T-cell (primary cell): ENCODE data around the gene CEP89. TPM values are rescaled to one million over a fixed set of nuclear protein-coding genes. Genes with fewer than 3 reads are reported as not detected.

Source experiments
- ATAC-seq, 4 experiments: fragments of 200-7000 bp in 3 of 4; fragments of 150-1000 bp in 1 of 4; cut with Tn5 transposase; replicated peaks in 1 of 4; 1 replicate in 3 of 4; 2 replicates in 1 of 4; pipeline ENCODE4 v1.10.0; 2021; ENCODE audit warnings: moderate library complexity in 3 of 4, mild to moderate bottlenecking in 2 of 4, moderate number of reproducible peaks in 1 of 4
- CTCF ChIA-PET, 2 donors: fragments of 300-600 bp; sonication (Branson Sonifier 250); formaldehyde crosslinking; loops; one replicate each; lab custom pipeline; 2022; ENCODE audit warnings: antibody characterized with exemption in 2 of 2; lab: Charles Lee
- POLR2A ChIA-PET, 2 donors: fragments of 300-600 bp; sonication (Branson Sonifier 250); formaldehyde crosslinking; loops; one replicate each; lab custom pipeline; 2022; ENCODE audit warnings: antibody characterized with exemption in 2 of 2; lab: Charles Lee
- DNase-seq, 35 experiments: peaks; one replicate each; pipeline versions ENCODE4 v3.0.0 to v3.0.0-alpha.2; 2013 to 2023
- H3K27ac ChIP-seq: one replicate; pipeline ENCODE4 v1.5.1; 2013; ENCODE audit warnings: low read length
- H3K27me3 ChIP-seq, 2 experiments: replicated peaks in 1 of 2; 1 replicate in 1 of 2; 2 replicates in 1 of 2; pipeline versions ENCODE4 v1.6.1 to v1.7.0; 2013; ENCODE audit warnings: low read length in 1 of 2, mixed read lengths in 1 of 2; ENCODE audit not compliant: control insufficient read depth in 2 of 2, insufficient read depth in 2 of 2; ENCODE audit errors: extremely low read depth in 1 of 2
- H3K36me3 ChIP-seq, 2 donors: 1 replicate in 1 of 2; 2 replicates in 1 of 2; pipeline versions ENCODE4 v1.6.1 to v1.7.0; 2013; ENCODE audit warnings: low read length in 1 of 2; ENCODE audit not compliant: control insufficient read depth in 2 of 2, insufficient read depth in 1 of 2; ENCODE audit errors: extremely low read depth in 1 of 2
- H3K4me1 ChIP-seq, 2 experiments: 1 replicate in 1 of 2; 2 replicates in 1 of 2; pipeline versions ENCODE4 v1.6.1 to v1.7.0; 2013; ENCODE audit warnings: low read length in 2 of 2, mixed read lengths in 1 of 2; ENCODE audit not compliant: insufficient read depth in 2 of 2, control insufficient read depth in 1 of 2; ENCODE audit errors: extremely low read depth in 1 of 2
- H3K4me3 ChIP-seq, 2 donors: 1 replicate in 1 of 2; 2 replicates in 1 of 2; pipeline versions ENCODE4 v1.5.1 to v1.7.0; 2013; ENCODE audit warnings: mild to moderate bottlenecking in 2 of 2, low read length in 1 of 2, moderate library complexity in 1 of 2; ENCODE audit not compliant: control insufficient read depth in 1 of 2; ENCODE audit errors: extremely low read depth in 1 of 2
- H3K9me3 ChIP-seq: 2 replicates; pipeline ENCODE4 v1.7.0; 2013
- H3K27ac Mint-ChIP-seq, 2 donors: one replicate each; pipeline ENCODE4 v1.8.0; 2020 to 2021; ENCODE audit warnings: mild to moderate bottlenecking in 2 of 2, mixed read lengths in 2 of 2
- H3K27me3 Mint-ChIP-seq, 2 donors: one replicate each; pipeline ENCODE4 v1.8.0; 2021 to 2022; ENCODE audit warnings: mixed read lengths in 2 of 2
- H3K36me3 Mint-ChIP-seq: one replicate; pipeline ENCODE4 v1.8.0; 2021; ENCODE audit warnings: mixed read lengths
- H3K4me1 Mint-ChIP-seq, 3 donors: one replicate each; pipeline ENCODE4 v1.8.0; 2020 to 2022; ENCODE audit warnings: mixed read lengths in 3 of 3, mild to moderate bottlenecking in 1 of 3
- H3K4me3 Mint-ChIP-seq, 3 donors: one replicate each; pipeline ENCODE4 v1.8.0; 2020 to 2022; ENCODE audit warnings: mild to moderate bottlenecking in 3 of 3, mixed read lengths in 3 of 3, moderate library complexity in 3 of 3
- H3K9me3 Mint-ChIP-seq, 3 donors: one replicate each; pipeline ENCODE4 v1.8.0; 2020 to 2022; ENCODE audit warnings: mixed read lengths in 3 of 3
- WGBS: methylation state at CpG from one replicate; pipeline ENCODE4 v1.1.5; 2013; ENCODE audit warnings: missing lambda C conversion rate; ENCODE audit not compliant: insufficient coverage; 5-methylcytosine and 5-hydroxymethylcytosine counted together
- total RNA-seq, 35 experiments: library from RNA in 6 of 35; stranded (reverse) in 6 of 35; fragments of 120-200 nt in 1 of 35; gene quantifications; one replicate each; pipeline versions ENCODE4 v1.2.1 to v1.2.4 and lab custom pipeline; 2013 to 2026

The CEP89 gene
- total RNA-seq, 5 donors from 2014 or later (not counting 1 experiment from before 2014, with no cell fraction given), result 8.1 to 19.9 (median 16.6) TPM

- ATAC-seq, result peak in 1 of 4 experiments; percentile 13
- Histone ChIP-seq H3K36me3 (peaks cover 4 to 14% of the 10 kb centered on the region in 2 donors), H3K27ac (no peak overlapping the region), H3K4me3 (no peak overlapping the region), H3K9me3 (no peaks in the 10 kb centered on the region), H3K27me3 (no peaks in the 10 kb centered on the region), H3K4me1 (no peaks in the 10 kb centered on the region)
- CTCF ChIA-PET, result no interaction called here
- H3K36me3 Mint-ChIP-seq, result peaks cover 45% of the 10 kb centered on the region
- no peak overlapping the region for H3K4me3 Mint-ChIP-seq
- H3K27me3 Mint-ChIP-seq, result no peaks in the 10 kb centered on the region
- WGBS, result 99% methylated on average over 8 of the region's 8 CpGs
- POLR2A ChIA-PET, result no interaction called here
- DNase-seq, result no peak
- H3K9me3 Mint-ChIP-seq, result no peaks in the 10 kb centered on the region
- H3K4me1 Mint-ChIP-seq, result no peaks in the 10 kb centered on the region
- no peak overlapping the region for H3K27ac Mint-ChIP-seq
These were observed 35.7 kb downstream of the CEP89 start for GRCh38 chr19:32936065-32936464.

- Histone ChIP-seq H3K4me3 (no peak overlapping the region), H3K4me1 (no peaks in the 10 kb centered on the region), H3K9me3 (no peaks in the 10 kb centered on the region), H3K27me3 (no peaks in the 10 kb centered on the region), H3K27ac (no peak overlapping the region), H3K36me3 (peaks cover 4 to 16% of the 10 kb centered on the region in 2 donors)
- Mint-ChIP-seq H3K27me3 (no peaks in the 10 kb centered on the region), H3K27ac (no peak overlapping the region), H3K4me3 (no peak overlapping the region), H3K4me1 (no peaks in the 10 kb centered on the region), H3K9me3 (no peaks in the 10 kb centered on the region), H3K36me3 (peaks cover 47% of the 10 kb centered on the region)
- no peak for DNase-seq
- ChIA-PET POLR2A (no interaction called here), CTCF (no interaction called here)
- 95% methylated on average over 8 of the region's 9 CpGs for WGBS
- no peak for ATAC-seq
These were observed 36.1 kb downstream of the CEP89 start for GRCh38 chr19:32935629-32936028.

GRCh38 chr19:32933571-32933970 lies 38.2 kb downstream of the CEP89 start:
- WGBS, result 100% methylated on average over 2 of the region's 3 CpGs
- DNase-seq (no peak), ATAC-seq (no peak)
- Histone ChIP-seq H3K9me3 (no peaks in the 10 kb centered on the region), H3K4me1 (no peaks in the 10 kb centered on the region), H3K4me3 (no peak overlapping the region), H3K27ac (no peak overlapping the region), H3K36me3 (peaks cover 7 to 23% of the 10 kb centered on the region in 2 donors), H3K27me3 (no peaks in the 10 kb centered on the region)
- Mint-ChIP-seq H3K27ac (no peak overlapping the region), H3K27me3 (no peaks in the 10 kb centered on the region), H3K9me3 (peaks cover 5 to 6% (median 6%) of the 10 kb centered on the region in 3 donors), H3K4me3 (no peak overlapping the region), H3K36me3 (peaks cover 59% of the 10 kb centered on the region), H3K4me1 (no peaks in the 10 kb centered on the region)
- ChIA-PET POLR2A (no interaction called here), CTCF (no interaction called here)

- CTCF ChIA-PET, result no interaction called here
These were observed 41.2 kb downstream of the CEP89 start for GRCh38 chr19:32930567-32930966.

GRCh38 chr19:32928806-32929205 lies 43.0 kb downstream of the CEP89 start:
- H3K9me3 Mint-ChIP-seq, result peaks cover 9 to 11% (median 10%) of the 10 kb centered on the region in 3 donors
- Histone ChIP-seq H3K36me3 (peaks cover 8 to 15% of the 10 kb centered on the region in 2 donors), H3K27ac (no peak overlapping the region), H3K4me1 (no peaks in the 10 kb centered on the region), H3K4me3 (no peak overlapping the region), H3K9me3 (no peaks in the 10 kb centered on the region), H3K27me3 (no peaks in the 10 kb centered on the region)
- peaks cover 63% of the 10 kb centered on the region for H3K36me3 Mint-ChIP-seq
- no peak overlapping the region for H3K27ac Mint-ChIP-seq
- no peak overlapping the region for H3K4me3 Mint-ChIP-seq
- CTCF ChIA-PET, result no interaction called here
- POLR2A ChIA-PET, result interaction anchor here in 1 of 2 donors (0.6 kb wide), 1 partner anchor 248 kb away, joined by 3 read pairs; no protein-coding TSS in a partner anchor
- no peaks in the 10 kb centered on the region for H3K4me1 Mint-ChIP-seq
- no CpG with 5 or more reads among the region's 2 CpGs for WGBS
- no peaks in the 10 kb centered on the region for H3K27me3 Mint-ChIP-seq
- no peak for DNase-seq
- no peak for ATAC-seq

More at GRCh38 chr19:32930567-32930966, 41.2 kb downstream of the CEP89 start:
- Histone ChIP-seq H3K4me1 (no peaks in the 10 kb centered on the region), H3K27ac (no peak overlapping the region), H3K36me3 (peaks cover 3 to 17% of the 10 kb centered on the region in 2 donors), H3K9me3 (no peaks in the 10 kb centered on the region), H3K27me3 (no peaks in the 10 kb centered on the region), H3K4me3 (no peak overlapping the region)
- no peaks in the 10 kb centered on the region for H3K4me1 Mint-ChIP-seq
- peaks cover 71% of the 10 kb centered on the region for H3K36me3 Mint-ChIP-seq
- peaks cover 9 to 11% (median 10%) of the 10 kb centered on the region in 3 donors for H3K9me3 Mint-ChIP-seq
- WGBS, result 100% methylated on average over 2 of the region's 8 CpGs
- no peak overlapping the region for H3K4me3 Mint-ChIP-seq
- DNase-seq (no peak), ATAC-seq (no peak)
- POLR2A ChIA-PET, result interaction anchor here in 1 of 2 donors (0.6 kb wide), 1 partner anchor 548 kb away, joined by 4 read pairs; no protein-coding TSS in a partner anchor
- H3K27ac Mint-ChIP-seq, result no peak overlapping the region
- H3K27me3 Mint-ChIP-seq, result no peaks in the 10 kb centered on the region

- CTCF ChIA-PET, result interaction anchor here in 1 of 2 donors (1.2 kb wide), 1 partner anchor 25 kb away, joined by 3 read pairs; no protein-coding TSS in a partner anchor
- Mint-ChIP-seq H3K36me3 (peaks cover 48% of the 10 kb centered on the region), H3K4me1 (no peaks in the 10 kb centered on the region), H3K27ac (no peak overlapping the region), H3K4me3 (no peak overlapping the region), H3K9me3 (peaks cover 9 to 11% (median 10%) of the 10 kb centered on the region in 3 donors), H3K27me3 (no peaks in the 10 kb centered on the region)
- H3K4me3 ChIP-seq, result no peak overlapping the region
- POLR2A ChIA-PET, result no interaction called here
- ATAC-seq (no peak), DNase-seq (no peak)
- H3K27me3 ChIP-seq, result no peaks in the 10 kb centered on the region
- no peaks in the 10 kb centered on the region for H3K9me3 ChIP-seq
- WGBS, result 100% methylated on average over 6 of the region's 6 CpGs
- no peaks in the 10 kb centered on the region for H3K4me1 ChIP-seq
- peaks cover 7 to 10% of the 10 kb centered on the region in 2 donors for H3K36me3 ChIP-seq
- H3K27ac ChIP-seq, result no peak overlapping the region
These were observed 47.6 kb downstream of the CEP89 start for GRCh38 chr19:32924200-32924599.
